HG03097 (cell line): ENCODE results near the gene LGALS12.
"Not testable (repeated sequence)": the region's sequence is repeated elsewhere in the genome, so short reads cannot be mapped to it uniquely, and the experiment has no call there.

Experiments
- ATAC-seq: cut with Tn5 transposase; IDR thresholded peaks from one replicate; pipeline ENCODE4 v1.9.1; 2021; ENCODE audit not compliant: unreplicated experiment, low FRiP score

LGALS12 gene

GRCh38 chr11:63532117-63532516, 26.2 kb downstream of the LGALS12 start:
- ATAC-seq: no peak

GRCh38 chr11:63532799-63533475, 27.1 kb downstream of the LGALS12 start:
- no peak for ATAC-seq

DNA sequence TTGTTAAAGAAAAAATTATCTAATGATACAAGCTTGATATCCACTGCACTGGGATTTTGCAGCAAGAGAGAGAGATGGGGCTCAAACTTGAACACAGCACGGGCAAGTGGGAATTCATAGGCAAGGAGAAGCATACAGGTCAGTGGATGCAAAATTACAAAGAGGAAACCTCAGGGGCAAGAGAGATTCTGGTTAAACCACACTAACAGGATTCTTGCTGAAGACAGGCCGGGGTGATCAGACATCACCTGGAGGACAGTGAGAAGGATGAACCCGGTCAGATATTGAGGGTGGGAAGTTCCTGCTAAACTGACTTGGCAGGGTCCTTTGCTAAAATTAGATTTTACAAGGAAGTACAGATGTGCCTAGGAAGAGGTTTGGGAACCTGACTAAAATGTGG, 28.2 kb downstream of the LGALS12 start:
- ATAC-seq: no peak

GRCh38 chr11:63534895-63535461, 29.1 kb downstream of the LGALS12 start:
- no peak for ATAC-seq

DNA sequence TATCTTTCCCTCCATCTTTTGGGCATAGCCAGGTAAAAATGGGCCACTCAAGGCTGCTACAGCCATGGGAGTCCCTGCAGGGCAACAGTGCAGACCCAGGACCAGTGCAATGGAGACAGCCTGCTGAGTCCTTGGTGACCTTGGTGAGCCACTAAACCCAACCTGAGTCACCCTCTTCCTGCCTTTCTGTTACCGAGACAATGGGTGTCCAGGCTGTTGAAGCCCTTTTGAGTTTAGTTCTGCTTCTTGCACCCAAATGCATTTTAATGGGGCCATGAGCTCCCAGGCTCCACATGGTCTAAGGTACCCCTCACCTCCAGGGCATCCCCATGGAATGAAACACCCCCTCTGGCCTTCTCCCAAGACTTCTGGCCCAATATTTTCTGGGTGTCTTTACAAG, 29.9 kb downstream of the LGALS12 start:
- ATAC-seq: no peak

GRCh38 chr11:63536669-63537292, 30.9 kb downstream of the LGALS12 start, which contains the start of gene PLAAT4:
Gene PLAAT4, plus strand, starts transcription at chr11:63536808. Its CDS starts 61 bp downstream, at chr11:63536869.
- ATAC-seq: peak; percentile 37

DNA sequence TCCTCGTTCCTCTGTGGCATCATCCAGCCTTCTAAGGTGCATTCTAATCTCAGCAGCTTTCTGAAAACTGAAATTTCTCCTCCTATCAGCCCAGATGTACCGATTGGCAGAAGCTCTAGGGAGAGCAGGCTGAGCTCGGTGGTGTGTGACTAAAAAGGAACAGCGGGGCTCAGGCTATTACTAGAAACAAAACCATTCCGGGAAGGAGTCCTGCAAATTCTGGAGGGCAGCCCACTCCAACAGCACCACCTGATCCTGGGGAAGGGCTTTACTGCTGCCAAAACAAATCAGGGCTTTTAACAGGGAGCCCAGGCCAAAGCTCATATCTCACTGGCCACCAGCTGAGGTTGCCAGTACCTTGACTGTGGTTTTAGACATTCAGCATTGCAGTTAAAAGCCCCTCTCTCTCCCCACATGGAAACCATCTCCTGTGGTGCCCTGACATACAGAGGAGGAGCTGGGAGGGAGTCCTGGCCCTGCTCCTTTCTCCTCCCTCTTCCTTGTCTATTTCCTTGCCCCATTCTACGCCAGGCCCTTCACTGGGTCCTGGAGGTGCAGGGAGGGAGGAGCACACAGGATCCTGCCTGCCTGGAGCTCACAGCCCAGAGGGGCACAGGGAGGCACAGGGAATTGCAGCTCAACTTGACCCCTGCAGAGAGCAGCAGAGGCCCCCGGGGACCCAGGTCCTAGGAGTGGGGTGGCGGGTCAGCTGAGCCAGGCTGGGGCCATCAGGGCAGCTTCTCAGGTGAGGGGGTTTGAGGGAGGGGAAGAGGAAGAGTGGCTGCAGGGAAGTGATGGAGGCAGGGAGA, 31.6 kb downstream of the LGALS12 start:
- ATAC-seq: peak; percentile 1

DNA sequence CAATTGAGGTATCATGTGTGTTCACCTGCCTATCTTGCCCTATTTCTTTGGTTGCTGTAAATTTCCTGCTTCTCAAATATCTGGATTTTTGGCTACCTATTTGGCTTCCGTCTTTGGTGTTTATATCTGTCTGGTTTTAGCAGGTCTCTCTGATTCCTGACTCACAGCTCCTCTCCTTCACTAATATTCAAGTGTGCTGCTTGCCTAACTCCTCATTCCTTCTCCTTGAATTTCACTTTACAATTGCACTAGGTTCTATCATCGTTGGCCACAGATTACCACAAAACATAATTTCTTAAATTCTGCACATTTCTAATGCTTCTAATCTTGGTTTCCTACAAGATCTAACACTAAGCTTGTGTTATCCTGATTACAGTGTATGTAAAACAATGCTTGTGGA, 36.6 kb downstream of the LGALS12 start:
- not testable (repeated sequence) for ATAC-seq

- ATAC-seq: no peak
These were observed 37.8 kb downstream of the LGALS12 start for GRCh38 chr11:63543711-63544110.

GRCh38 chr11:63547061-63547460, 41.2 kb downstream of the LGALS12 start:
- no peak for ATAC-seq

- ATAC-seq: no peak
These were observed 42.3 kb downstream of the LGALS12 start for GRCh38 chr11:63548178-63548577.

DNA sequence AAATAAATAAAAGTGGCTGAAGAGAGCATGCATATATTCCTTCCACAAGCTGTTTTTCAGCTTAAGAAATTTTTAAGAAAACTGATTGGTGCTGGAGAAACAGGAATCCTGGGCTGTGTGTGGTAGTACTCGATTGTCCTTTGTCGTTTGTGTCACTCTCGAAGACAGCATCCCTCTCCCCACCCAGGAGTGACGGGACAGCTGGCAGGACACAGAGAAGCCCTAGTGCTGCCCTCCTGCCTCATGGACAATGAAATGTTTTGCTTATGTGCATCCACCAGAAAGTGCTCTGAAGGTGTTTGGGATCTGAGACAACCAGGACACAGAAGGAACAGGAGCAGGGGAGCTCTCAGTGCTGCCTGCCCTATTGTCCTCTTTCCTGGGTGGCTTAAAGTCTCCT, 43.5 kb downstream of the LGALS12 start:
- ATAC-seq: no peak

- ATAC-seq: not testable (repeated sequence)
These were observed 44.3 kb downstream of the LGALS12 start for GRCh38 chr11:63550156-63550700.

DNA sequence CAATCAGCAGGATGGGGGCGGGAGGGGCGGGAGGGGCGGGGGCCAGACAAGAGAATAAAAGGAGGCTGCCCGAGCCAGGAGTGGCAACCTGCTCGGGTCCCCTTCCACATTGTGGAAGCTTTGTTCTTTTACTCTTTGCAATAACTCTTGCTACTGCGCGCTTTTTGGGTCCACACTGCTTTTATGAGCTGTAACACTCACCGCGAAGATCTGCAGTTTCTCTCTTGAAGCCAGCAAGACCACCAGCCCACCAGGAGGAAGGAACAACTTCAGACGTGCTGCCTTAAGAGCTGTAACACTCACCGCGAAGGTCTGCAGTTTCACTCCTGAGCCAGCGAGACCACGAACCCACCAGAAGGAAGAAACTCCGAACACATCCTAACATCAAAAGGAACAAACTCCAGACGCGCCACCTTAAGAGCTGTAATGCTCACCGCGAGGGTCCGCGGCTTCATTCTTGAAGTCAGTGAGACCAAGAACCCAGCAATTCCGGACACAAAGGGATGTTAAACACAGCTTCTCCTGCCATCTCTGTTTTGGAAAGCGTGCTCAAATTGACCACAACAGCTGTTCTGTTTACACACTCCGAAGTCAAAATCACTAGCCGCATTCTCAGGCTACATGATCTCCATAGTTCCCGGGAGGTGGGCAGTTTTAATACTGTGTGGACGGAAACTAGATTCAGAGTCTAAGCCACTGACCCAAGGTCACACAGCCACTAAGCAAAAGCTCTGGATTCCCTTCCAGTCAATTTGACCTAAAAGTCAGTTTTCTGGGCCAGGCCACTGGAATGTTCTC, 45.4 kb downstream of the LGALS12 start:
- ATAC-seq: no peak

DNA sequence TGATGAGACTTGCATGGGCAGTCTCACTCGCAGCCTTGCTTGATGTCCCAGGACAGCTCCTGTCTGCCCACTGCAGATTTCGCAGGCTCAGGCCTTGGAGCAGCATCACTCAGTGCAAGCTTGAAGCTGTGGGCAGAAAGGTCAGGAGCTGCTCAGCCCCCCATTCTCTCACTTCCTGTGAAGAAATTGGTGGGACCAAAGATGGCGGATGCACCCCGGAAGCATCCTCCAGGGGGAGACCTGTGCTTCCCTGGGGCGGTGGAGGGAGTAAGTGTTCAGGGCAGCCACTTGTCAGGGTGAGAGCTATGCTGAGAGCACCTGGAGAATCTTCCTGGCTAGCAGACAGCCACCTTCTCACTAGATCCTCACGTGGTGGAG, 46.0 kb downstream of the LGALS12 start:
- ATAC-seq: no peak

GRCh38 chr11:63552921-63553320, 47.0 kb downstream of the LGALS12 start:
- no peak for ATAC-seq

- ATAC-seq: no peak
These were observed 47.9 kb downstream of the LGALS12 start for GRCh38 chr11:63553759-63554158.

DNA sequence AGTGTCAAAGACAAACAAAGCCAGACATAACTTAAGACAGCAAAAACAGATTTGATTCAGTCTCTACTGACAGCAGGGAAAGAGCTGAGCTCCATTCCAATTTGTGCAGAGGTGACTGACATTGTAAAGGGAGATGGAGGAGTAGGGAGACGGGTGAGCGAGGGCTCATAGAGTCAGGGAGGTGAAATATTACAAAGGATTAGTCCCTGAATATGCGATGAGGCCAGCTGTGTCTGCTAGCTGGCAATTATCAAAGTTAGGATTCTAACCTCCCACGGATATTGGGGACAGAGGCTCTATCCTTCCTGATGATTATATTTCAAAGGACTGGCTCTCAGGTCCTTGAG, 49.0 kb downstream of the LGALS12 start:
- no peak for ATAC-seq

DNA sequence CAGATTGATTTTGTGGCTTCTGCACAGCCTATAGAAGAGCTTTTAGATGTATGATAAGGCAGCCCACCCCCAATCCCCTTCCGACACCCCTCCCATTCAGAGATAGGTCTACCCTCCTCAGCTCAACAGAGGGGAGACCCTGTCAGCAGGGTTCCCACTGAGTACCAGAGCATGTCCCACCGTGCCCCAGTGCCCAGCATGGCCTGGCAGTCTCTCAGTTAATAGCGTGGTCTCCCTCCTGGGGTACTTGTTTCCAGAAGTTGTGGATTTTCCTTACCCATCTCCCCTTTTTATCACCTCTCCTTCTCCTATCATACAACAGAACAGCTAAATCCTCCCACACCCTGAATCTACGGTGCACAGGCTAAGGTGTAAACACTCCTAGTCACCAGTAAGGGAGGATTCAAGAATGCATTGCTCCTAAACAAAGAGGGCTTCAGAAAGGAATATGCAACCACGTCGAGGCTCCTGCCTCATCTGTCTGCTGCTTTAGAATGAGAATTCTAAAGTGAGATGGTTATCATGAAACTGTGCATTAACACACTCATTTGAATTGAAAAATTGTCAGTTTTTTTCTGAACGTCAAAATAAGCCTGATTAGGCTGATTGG, 50.6 kb downstream of the LGALS12 start:
- no peak for ATAC-seq

GRCh38 chr11:63557570-63557969, 51.7 kb downstream of the LGALS12 start:
- no peak for ATAC-seq
